B cell (primary cell): ENCODE measurements around the gene TBCD. TPM values are rescaled to one million over a fixed set of nuclear protein-coding genes. Genes with fewer than 3 reads are reported as not detected.

Experiments
- ATAC-seq: fragments of 200-7000 bp; cut with Tn5 transposase; one replicate; pipeline ENCODE4 v1.10.0; 2021; ENCODE audit warnings: low read depth, mild to moderate bottlenecking, moderate number of reproducible peaks, moderate library complexity
- CTCF ChIA-PET: fragments of 350-600 bp; sonication (Branson Sonifier 250); formaldehyde crosslinking; loops from one replicate; lab custom pipeline; 2021; ENCODE audit warnings: antibody characterized with exemption, inconsistent platforms; lab: Charles Lee
- POLR2A ChIA-PET: fragments of 350-600 bp; sonication (Branson Sonifier 250); formaldehyde crosslinking; loops from one replicate; lab custom pipeline; 2021; ENCODE audit warnings: antibody characterized with exemption; lab: Charles Lee
- DNase-seq: peaks from one replicate; pipeline ENCODE4 v3.0.0; 2013
- H2AFZ ChIP-seq: 2 replicates; pipeline ENCODE4 v1.6.1; 2012; ENCODE audit warnings: mild to moderate bottlenecking, low read depth, low read length; ENCODE audit not compliant: insufficient read depth, poor library complexity, severe bottlenecking
- H3K27ac ChIP-seq, 2 donors: 1 replicate in 1 of 2; 2 replicates in 1 of 2; pipeline ENCODE4 v1.5.1; 2012 to 2013; ENCODE audit warnings: low read length in 2 of 2, mild to moderate bottlenecking in 2 of 2, moderate library complexity in 1 of 2
- H3K27me3 ChIP-seq, 4 experiments: fragments of 200-600 bp in 1 of 4; sonication (generic) in 1 of 4; replicated peaks in 1 of 4; 1 replicate in 2 of 4; 2 replicates in 2 of 4; pipeline versions ENCODE4 v1.6.1 to v1.7.0; 2013 to 2016; ENCODE audit warnings: low read length in 3 of 4, mild to moderate bottlenecking in 2 of 4, mixed read lengths in 1 of 4, moderate library complexity in 1 of 4; ENCODE audit not compliant: insufficient read depth in 4 of 4, control insufficient read depth in 3 of 4; ENCODE audit errors: control extremely low read depth in 1 of 4
- H3K36me3 ChIP-seq, 2 experiments: replicated peaks in 1 of 2; 1 replicate in 1 of 2; 2 replicates in 1 of 2; pipeline versions ENCODE4 v1.6.1 to v1.7.1; 2013; ENCODE audit warnings: low read length in 1 of 2; ENCODE audit not compliant: insufficient read depth in 2 of 2, control insufficient read depth in 1 of 2; ENCODE audit errors: control extremely low read depth in 1 of 2, extremely low read depth in 1 of 2
- H3K4me1 ChIP-seq, 2 donors: fragments of 200-600 bp in 1 of 2; sonication (generic) in 1 of 2; 1 replicate in 1 of 2; 2 replicates in 1 of 2; pipeline versions ENCODE4 v1.5.1 to v1.6.1; 2013 to 2017; ENCODE audit warnings: low read length in 2 of 2; ENCODE audit not compliant: control insufficient read depth in 2 of 2, insufficient read depth in 2 of 2
- H3K4me2 ChIP-seq: replicated peaks from 2 replicates; pipeline ENCODE3; 2012; ENCODE audit warnings: mild to moderate bottlenecking, low read depth, low read length; ENCODE audit not compliant: poor library complexity, severe bottlenecking
- H3K4me3 ChIP-seq, 5 experiments: fragments of 200-600 bp in 1 of 5; sonication (generic) in 1 of 5; 1 replicate in 3 of 5; 2 replicates in 2 of 5; pipeline versions ENCODE4 v1.5.1 to v1.7.0; 2011 to 2016; ENCODE audit warnings: low read length in 4 of 5, mild to moderate bottlenecking in 4 of 5, low read depth in 2 of 5, control low read depth in 1 of 5, moderate library complexity in 1 of 5; ENCODE audit not compliant: insufficient read depth in 1 of 5; ENCODE audit errors: control extremely low read depth in 1 of 5, extremely low read depth in 1 of 5
- H3K79me2 ChIP-seq: fragments of 200-600 bp; sonication (generic); one replicate; pipeline ENCODE4 v1.6.0; 2016; ENCODE audit warnings: low read length; ENCODE audit not compliant: control insufficient read depth, insufficient read depth
- H3K9ac ChIP-seq: fragments of 200-600 bp; sonication (generic); 2 replicates; pipeline ENCODE4 v1.6.1; 2017; ENCODE audit warnings: mild to moderate bottlenecking, low read length, moderate library complexity
- H3K9me3 ChIP-seq, 3 donors: one replicate each; pipeline versions ENCODE4 v1.6.1 to v1.7.1; 2013; ENCODE audit warnings: low read length in 2 of 3; ENCODE audit not compliant: control insufficient read depth in 2 of 3, insufficient read depth in 1 of 3; ENCODE audit errors: control extremely low read depth in 1 of 3
- H4K20me1 ChIP-seq: 2 replicates; pipeline ENCODE4 v1.6.0; 2012; ENCODE audit warnings: mild to moderate bottlenecking, low read length; ENCODE audit not compliant: insufficient read depth, control insufficient read depth, poor library complexity, severe bottlenecking
- H3K27ac Mint-ChIP-seq: one replicate; pipeline ENCODE4 v1.8.0; 2021; ENCODE audit warnings: mixed read lengths
- H3K27me3 Mint-ChIP-seq: one replicate; pipeline ENCODE4 v1.8.0; 2021; ENCODE audit warnings: mixed read lengths
- H3K4me1 Mint-ChIP-seq: one replicate; pipeline ENCODE4 v1.8.0; 2021; ENCODE audit warnings: mixed read lengths
- H3K4me3 Mint-ChIP-seq: one replicate; pipeline ENCODE4 v1.8.0; 2021; ENCODE audit warnings: mixed read lengths
- H3K9me3 Mint-ChIP-seq: one replicate; pipeline ENCODE4 v1.8.0; 2022; ENCODE audit warnings: mixed read lengths; ENCODE audit not compliant: insufficient read depth
- CTCF ChIP-seq: fragments of 200-600 bp; IDR thresholded peaks from one replicate; pipeline ENCODE4 v1.8.0; 2022; ENCODE audit warnings: antibody characterized with exemption, mild to moderate bottlenecking
- EZH2 ChIP-seq: IDR thresholded peaks from 2 replicates; pipeline ENCODE4 v1.6.1; 2012; ENCODE audit warnings: borderline replicate concordance, low read depth, mild to moderate bottlenecking, moderate library complexity, low read length; ENCODE audit not compliant: insufficient read depth, poor library complexity, severe bottlenecking
- WGBS: methylation state at CpG from one replicate; pipeline ENCODE4 v1.1.5; 2013; ENCODE audit warnings: missing lambda C conversion rate; ENCODE audit not compliant: insufficient coverage; 5-methylcytosine and 5-hydroxymethylcytosine counted together
- intact Hi-C: fragments of 100-400 bp; cut with micrococcal nuclease; formaldehyde crosslinking; loops from one replicate; pipeline ENCODE4 v1.10.0; 2022
- polyA plus RNA-seq: library from polyadenylated mRNA; depleted of rRNA; stranded (reverse); fragments of >200 nt; gene quantifications from 2 replicates; pipeline ENCODE4 v1.2.3, GENCODE V29; 2012
- total RNA-seq, 2 donors: library from RNA; stranded (reverse); fragments of 120-200 nt in 1 of 2; gene quantifications; 1 replicate in 1 of 2; 2 replicates in 1 of 2; pipeline versions ENCODE4 v1.2.3 to v1.2.4, GENCODE V29; 2013 to 2022

The TBCD gene
- total and polyA plus RNA-seq, 2 donors (not counting 1 experiment from before 2014, with no cell fraction given), result 60.8 to 101 TPM

DNA sequence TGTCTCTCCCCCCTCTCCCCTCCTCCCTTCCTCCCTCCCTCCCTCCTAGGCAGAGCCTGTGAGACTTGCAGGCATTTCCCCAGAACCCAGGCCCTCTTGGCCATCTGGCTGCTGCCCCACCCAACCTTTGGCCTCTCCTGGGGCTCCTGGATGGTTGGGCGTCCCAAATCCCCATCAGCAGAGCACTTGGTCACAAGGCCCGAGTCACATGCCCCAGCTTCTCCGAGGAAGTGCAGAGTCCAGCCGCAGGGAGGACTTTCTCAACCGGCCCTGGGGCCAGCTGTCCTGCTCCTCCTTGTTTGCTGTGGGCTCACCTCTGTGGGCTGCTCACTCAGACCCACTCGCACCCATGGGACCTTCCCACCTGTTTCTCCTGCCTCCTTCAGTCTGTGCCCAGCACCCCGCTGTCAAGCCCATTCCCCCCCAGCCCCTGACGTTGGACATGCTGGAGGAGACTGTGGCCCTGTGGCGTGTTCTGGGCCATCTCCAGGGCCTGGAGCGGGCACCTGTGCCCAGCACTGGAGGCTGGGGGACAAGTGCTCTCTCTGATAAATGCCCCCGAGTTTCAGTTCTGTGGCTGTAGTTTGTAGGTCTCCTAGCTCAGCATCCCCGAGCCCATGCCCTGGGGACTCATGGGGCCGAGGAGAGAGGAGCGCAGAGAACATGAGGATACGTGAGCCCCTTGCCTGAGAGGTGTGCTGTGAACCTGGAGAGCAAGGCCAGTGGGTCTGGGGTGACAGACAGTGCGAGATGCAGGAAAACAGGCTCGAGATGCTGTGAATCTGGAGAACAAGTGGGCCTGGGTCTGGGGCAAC is 130.2 kb downstream of the TBCD start:
- Histone ChIP-seq H3K4me1 (peaks cover 46 to 51% of the 10 kb centered on the region in 2 donors), H2AFZ (no peak overlapping the region), H3K4me2 (peak overlapping the region; percentile 30), H3K27ac (no peak overlapping the region), H3K27me3 (peaks cover 0 to 4% (median 0%) of the 10 kb centered on the region in 4 experiments), H3K36me3 (no peaks in the 10 kb centered on the region), H4K20me1 (peaks cover 8% of the 10 kb centered on the region), H3K9me3 (peaks cover 0 to 5% (median 0%) of the 10 kb centered on the region in 3 donors), H3K9ac (no peak overlapping the region), H3K4me3 (no peak overlapping the region), H3K79me2 (peaks cover 29% of the 10 kb centered on the region)
- H3K4me1 Mint-ChIP-seq, result peaks cover 52% of the 10 kb centered on the region
- POLR2A ChIA-PET, result no interaction called here
- no peak for ATAC-seq
- intact Hi-C loops, result no loop called here
- H3K9me3 Mint-ChIP-seq, result no peaks in the 10 kb centered on the region
- H3K27me3 Mint-ChIP-seq, result no peaks in the 10 kb centered on the region
- TF ChIP-seq CTCF (no peak), EZH2 (no peak)
- CTCF ChIA-PET, result interaction anchor here (0.8 kb wide), 1 partner anchor 100 kb away, joined by 4 read pairs; no protein-coding TSS in a partner anchor
- WGBS, result 90% methylated on average over 17 of the region's 17 CpGs
- H3K27ac Mint-ChIP-seq, result peak overlapping the region; percentile 68
- no peak for DNase-seq
- H3K4me3 Mint-ChIP-seq, result peak overlapping the region; percentile 53
